CD14-positive monocyte (primary cell): ENCODE data around the gene PLEKHA3. TPM values are rescaled to one million over a fixed set of nuclear protein-coding genes. Genes with fewer than 3 reads are reported as not detected.

Experiments used
- DNase-seq, 3 donors: peaks; one replicate each; pipeline ENCODE4 v3.0.0-alpha.2; 2011 to 2022
- H2AFZ ChIP-seq: 2 replicates; pipeline ENCODE4 v1.6.0; 2012; ENCODE audit warnings: mild to moderate bottlenecking, low read depth, low read length, inconsistent platforms; ENCODE audit not compliant: insufficient read depth, poor library complexity, severe bottlenecking
- H3K27ac ChIP-seq, 2 donors: 1 replicate in 1 of 2; 2 replicates in 1 of 2; pipeline ENCODE4 v1.5.1; 2012 to 2013; ENCODE audit warnings: low read length in 2 of 2, control low read depth in 1 of 2, inconsistent platforms in 1 of 2, low read depth in 1 of 2, mild to moderate bottlenecking in 1 of 2
- H3K27me3 ChIP-seq, 2 donors: one replicate each; pipeline versions ENCODE4 v1.6.0 to v1.6.1; 2011 to 2013; ENCODE audit warnings: low read length in 2 of 2; ENCODE audit not compliant: control insufficient read depth in 2 of 2, insufficient read depth in 2 of 2
- H3K36me3 ChIP-seq, 2 donors: replicated peaks in 1 of 2; 1 replicate in 1 of 2; 2 replicates in 1 of 2; pipeline versions ENCODE4 v1.5.1 to v1.6.1; 2012 to 2013; ENCODE audit warnings: low read length in 2 of 2, control low read depth in 1 of 2, inconsistent platforms in 1 of 2, mild to moderate bottlenecking in 1 of 2; ENCODE audit not compliant: insufficient read depth in 2 of 2, control insufficient read depth in 1 of 2
- H3K4me1 ChIP-seq, 2 donors: 1 replicate in 1 of 2; 2 replicates in 1 of 2; pipeline versions ENCODE4 v1.5.1 to v1.6.1; 2012 to 2013; ENCODE audit warnings: low read length in 2 of 2, control low read depth in 1 of 2, inconsistent platforms in 1 of 2, mild to moderate bottlenecking in 1 of 2, moderate library complexity in 1 of 2; ENCODE audit not compliant: insufficient read depth in 2 of 2, control insufficient read depth in 1 of 2
- H3K4me2 ChIP-seq: replicated peaks from 2 replicates; pipeline ENCODE3; 2012; ENCODE audit warnings: low read length, moderate library complexity, mild to moderate bottlenecking; ENCODE audit not compliant: poor library complexity, severe bottlenecking; ENCODE audit errors: extremely low read depth
- H3K4me3 ChIP-seq, 3 experiments: fragments of 200-600 bp in 1 of 3; sonication (generic) in 1 of 3; replicated peaks in 1 of 3; 1 replicate in 2 of 3; 2 replicates in 1 of 3; pipeline ENCODE4 v1.5.1; 2011 to 2013; ENCODE audit warnings: low read length in 3 of 3, mild to moderate bottlenecking in 3 of 3, control low read depth in 2 of 3, low read depth in 2 of 3, inconsistent platforms in 1 of 3, moderate library complexity in 1 of 3
- H3K79me2 ChIP-seq: 2 replicates; pipeline ENCODE4 v1.6.0; 2012; ENCODE audit warnings: mild to moderate bottlenecking, control low read depth, inconsistent platforms, low read length, moderate library complexity; ENCODE audit not compliant: insufficient read depth
- H3K9ac ChIP-seq: 2 replicates; pipeline ENCODE4 v1.6.0; 2017; ENCODE audit warnings: low read length, mild to moderate bottlenecking; ENCODE audit not compliant: insufficient read depth, poor library complexity, severe bottlenecking
- H3K9me3 ChIP-seq, 2 donors: replicated peaks in 1 of 2; 1 replicate in 1 of 2; 2 replicates in 1 of 2; pipeline versions ENCODE4 v1.5.1 to v1.6.1; 2012 to 2013; ENCODE audit warnings: low read length in 2 of 2, control low read depth in 1 of 2; ENCODE audit not compliant: control insufficient read depth in 1 of 2, insufficient read depth in 1 of 2
- H4K20me1 ChIP-seq: 2 replicates; pipeline ENCODE4 v1.6.0; 2012; ENCODE audit warnings: mild to moderate bottlenecking, low read length, control low read depth, moderate library complexity; ENCODE audit not compliant: insufficient read depth
- H3K27ac Mint-ChIP-seq, 7 donors: one replicate each; pipeline ENCODE4 v1.8.0; 2020; ENCODE audit warnings: mild to moderate bottlenecking in 7 of 7, mixed read lengths in 7 of 7, moderate library complexity in 6 of 7, inconsistent platforms in 2 of 7
- H3K27me3 Mint-ChIP-seq, 3 donors: one replicate each; pipeline ENCODE4 v1.8.0; 2021 to 2022; ENCODE audit warnings: low read depth in 3 of 3, mild to moderate bottlenecking in 3 of 3, mixed read lengths in 3 of 3, moderate library complexity in 3 of 3, inconsistent platforms in 1 of 3
- H3K36me3 Mint-ChIP-seq, 2 donors: one replicate each; pipeline ENCODE4 v1.8.0; 2020; ENCODE audit warnings: mixed read lengths in 2 of 2, inconsistent platforms in 1 of 2, mild to moderate bottlenecking in 1 of 2
- H3K4me1 Mint-ChIP-seq: one replicate; pipeline ENCODE4 v1.8.0; 2020; ENCODE audit warnings: mild to moderate bottlenecking, mixed read lengths
- H3K4me3 Mint-ChIP-seq, 2 donors: one replicate each; pipeline ENCODE4 v1.8.0; 2020; ENCODE audit warnings: mild to moderate bottlenecking in 2 of 2, mixed read lengths in 2 of 2, moderate library complexity in 1 of 2
- H3K9me3 Mint-ChIP-seq, 7 donors: one replicate each; pipeline ENCODE4 v1.8.0; 2020 to 2022; ENCODE audit warnings: mixed read lengths in 7 of 7, mild to moderate bottlenecking in 6 of 7, moderate library complexity in 6 of 7, inconsistent platforms in 2 of 7
- CTCF ChIP-seq: fragments of 200-600 bp; IDR thresholded peaks from one replicate; pipeline ENCODE4 v1.8.0; 2022; ENCODE audit warnings: antibody characterized with exemption, mild to moderate bottlenecking
- WGBS: methylation state at CpG from one replicate; pipeline ENCODE4 v1.1.5; 2013; ENCODE audit warnings: missing lambda C conversion rate; ENCODE audit not compliant: insufficient coverage; 5-methylcytosine and 5-hydroxymethylcytosine counted together
- intact Hi-C, 2 donors: fragments of 100-400 bp; cut with micrococcal nuclease; formaldehyde crosslinking; loops; one replicate each; pipeline versions ENCODE4 v1.15.0 to v1.15.1; 2023
- polyA plus RNA-seq, 3 donors: library from polyadenylated mRNA; depleted of rRNA in 1 of 3; unstranded in 2 of 3; stranded (reverse) in 1 of 3; fragments of 300-500 nt in 2 of 3; fragments of >200 nt in 1 of 3; fragmentation: Illumina TruSeq in 2 of 3; gene quantifications; 1 replicate in 2 of 3; 2 replicates in 1 of 3; pipeline ENCODE4 v1.2.3, GENCODE V29; 2012 to 2021

The PLEKHA3 gene
- polyA plus RNA-seq, 3 donors: 5.3 to 14.1 (median 13.4) TPM

- Histone ChIP-seq H3K79me2 (peaks cover 35% of the 10 kb centered on the region), H3K9me3 (no peaks in the 10 kb centered on the region), H3K27me3 (no peaks in the 10 kb centered on the region), H3K4me3 (peak within 1 kb of the TSS; percentile 80 to 98 (median 92)), H4K20me1 (peaks cover 3% of the 10 kb centered on the region), H3K27ac (peak within 1 kb of the TSS; percentile 90 to 99), H2AFZ (peak within 1 kb of the TSS; percentile 96), H3K4me2 (peak within 1 kb of the TSS; percentile 97), H3K4me1 (peaks cover 33 to 39% of the 10 kb centered on the region in 2 donors), H3K9ac (peak within 1 kb of the TSS; percentile 91), H3K36me3 (no peaks in the 10 kb centered on the region)
- Mint-ChIP-seq H3K27me3 (no peaks in the 10 kb centered on the region), H3K9me3 (no peaks in the 10 kb centered on the region), H3K36me3 (no peaks in the 10 kb centered on the region), H3K4me1 (peaks cover 34% of the 10 kb centered on the region), H3K4me3 (peak within 1 kb of the TSS; percentile 95 to 98), H3K27ac (peak within 1 kb of the TSS; percentile 97 to 100 (median 99))
- 0% methylated on average over 46 of the region's 56 CpGs for WGBS
- peak; percentile 91 for TF ChIP-seq CTCF
- DNase-seq: peak; percentile 79 to 81 (median 80)
- intact Hi-C loops: loop anchor here in 1 of 2 donors (1.0 kb wide), 1 partner anchor 27 kb away; the partner anchor contains the start of genes PJVK and PRKRA
These were observed 1.6 kb upstream of the PLEKHA3 start, which contains the start of gene FKBP7 for GRCh38 chr2:178478439-178479274. Gene FKBP7 (minus strand): TSS chr2:178478600. CDS start chr2:178478499, 101 bp downstream.

DNA sequence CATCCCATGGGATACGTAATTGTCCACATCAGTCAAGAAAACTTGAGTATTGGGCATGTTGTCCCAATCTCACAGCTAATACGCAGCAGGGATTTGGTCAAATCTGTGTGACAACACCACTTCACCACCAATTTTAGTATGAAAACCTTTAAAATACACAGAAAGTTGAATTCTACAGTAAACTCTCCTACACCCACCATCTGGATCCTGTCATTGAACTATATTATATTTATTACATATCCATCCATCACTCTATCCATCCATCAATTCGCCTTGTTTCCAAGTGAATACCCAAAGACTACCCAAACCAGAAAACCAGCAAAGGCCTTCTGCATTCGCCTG, 1.0 kb upstream of the PLEKHA3 start:
- intact Hi-C loops: loop anchor here in 1 of 2 donors (1.0 kb wide), 1 partner anchor 28 kb away; the partner anchor contains the start of genes PJVK and PRKRA
- Histone ChIP-seq H3K36me3 (no peaks in the 10 kb centered on the region), H2AFZ (peak overlapping the region; percentile 96), H3K4me2 (peak overlapping the region; percentile 97), H3K79me2 (peaks cover 41% of the 10 kb centered on the region), H3K9ac (peak overlapping the region; percentile 91), H3K4me1 (peaks cover 33 to 39% of the 10 kb centered on the region in 2 donors), H3K27me3 (no peaks in the 10 kb centered on the region), H3K9me3 (no peaks in the 10 kb centered on the region), H3K4me3 (peak overlapping the region; percentile 80 to 98 (median 92)), H4K20me1 (peaks cover 9% of the 10 kb centered on the region), H3K27ac (peak overlapping the region; percentile 90 to 99)
- Mint-ChIP-seq H3K27me3 (no peaks in the 10 kb centered on the region), H3K27ac (peak overlapping the region; percentile 97 to 100 (median 99)), H3K9me3 (no peaks in the 10 kb centered on the region), H3K4me1 (peaks cover 38% of the 10 kb centered on the region), H3K4me3 (peak overlapping the region; percentile 95 to 98), H3K36me3 (no peaks in the 10 kb centered on the region)
- no peak for DNase-seq
- peak; percentile 75 for TF ChIP-seq CTCF
- WGBS: 7% methylated on average over 2 of the region's 4 CpGs
